LoVo (cell line): ENCODE results near the gene SEMA5B.

Experiments used
- DNase-seq: peaks from one replicate; pipeline ENCODE4 v3.0.0-alpha.2; 2016; ENCODE audit warnings: low spot score

SEMA5B gene

GRCh38 chr3:123027292-123028232, at the start of gene SEMA5B:
SEMA5B (minus strand) TSS chr3:123027763; CDS start chr3:122961263, 66,500 bp downstream.
- peak; percentile 24 for DNase-seq

- no peak for DNase-seq
Observed at GRCh38 chr3:123076496-123077418, 49.2 kb upstream of the SEMA5B start.

- DNase-seq: no peak
Observed at GRCh38 chr3:123076112-123076495, 48.5 kb upstream of the SEMA5B start.

GRCh38 chr3:123075359-123075758, 47.8 kb upstream of the SEMA5B start:
- DNase-seq: no peak

- DNase-seq: no peak
Observed at GRCh38 chr3:123072564-123072963, 45.0 kb upstream of the SEMA5B start.

GRCh38 chr3:123072152-123072551, 44.6 kb upstream of the SEMA5B start:
- DNase-seq: no peak

GRCh38 chr3:123071581-123071980, 44.0 kb upstream of the SEMA5B start:
- no peak for DNase-seq

GRCh38 chr3:123071146-123071545, 43.6 kb upstream of the SEMA5B start:
- DNase-seq: no peak

GRCh38 chr3:123070510-123070909, 42.9 kb upstream of the SEMA5B start:
- no peak for DNase-seq

GRCh38 chr3:123068601-123069381, 41.2 kb upstream of the SEMA5B start:
- DNase-seq: no peak

GRCh38 chr3:123067689-123068600, 40.4 kb upstream of the SEMA5B start:
- peak; percentile 16 for DNase-seq

- peak; percentile 91 for DNase-seq
Observed at GRCh38 chr3:123066896-123067688, 39.5 kb upstream of the SEMA5B start, which contains the start of gene PDIA5. PDIA5 (plus strand) TSS chr3:123067025; CDS start chr3:123067165, 140 bp downstream.

GRCh38 chr3:123066599-123066895, 39.0 kb upstream of the SEMA5B start:
- no peak for DNase-seq

GRCh38 chr3:123064914-123065313, 37.4 kb upstream of the SEMA5B start:
- no peak for DNase-seq

- no peak for DNase-seq
Observed at GRCh38 chr3:123064506-123064905, 36.9 kb upstream of the SEMA5B start.

GRCh38 chr3:123063034-123063433, 35.5 kb upstream of the SEMA5B start:
- no peak for DNase-seq

GRCh38 chr3:123061856-123062255, 34.3 kb upstream of the SEMA5B start:
- no peak for DNase-seq

GRCh38 chr3:123060054-123060453, 32.5 kb upstream of the SEMA5B start:
- no peak for DNase-seq

- no peak for DNase-seq
Observed at GRCh38 chr3:123058505-123058904, 30.9 kb upstream of the SEMA5B start.

GRCh38 chr3:123055352-123055751, 27.8 kb upstream of the SEMA5B start:
- no peak for DNase-seq
